Naive B cell (primary cell): Measurements from ENCODE around the gene CRYL1. TPM values are rescaled to one million over a fixed set of nuclear protein-coding genes. Genes with fewer than 3 reads are reported as not detected.
A peak's percentile ranks its signal among the peaks of the same experiment; 100 is the strongest.

Experiments used
- ATAC-seq, 2 donors: fragments of 150-1000 bp; cut with Tn5 transposase; 2 replicates each; pipeline ENCODE4 v1.10.0; 2021; ENCODE audit warnings: low read depth in 2 of 2, mild to moderate bottlenecking in 2 of 2, moderate library complexity in 2 of 2
- DNase-seq: peaks from one replicate; pipeline ENCODE4 v3.0.0; 2022
- H3K27ac Mint-ChIP-seq, 6 donors: one replicate each; pipeline ENCODE4 v1.8.0; 2020 to 2022; ENCODE audit warnings: mild to moderate bottlenecking in 6 of 6, mixed read lengths in 6 of 6, moderate library complexity in 5 of 6, inconsistent platforms in 2 of 6
- H3K27me3 Mint-ChIP-seq, 3 donors: one replicate each; pipeline ENCODE4 v1.8.0; 2021 to 2022; ENCODE audit warnings: mixed read lengths in 3 of 3, mild to moderate bottlenecking in 1 of 3
- H3K36me3 Mint-ChIP-seq, 2 donors: one replicate each; pipeline ENCODE4 v1.8.0; 2020 to 2022; ENCODE audit warnings: mixed read lengths in 2 of 2, inconsistent platforms in 1 of 2, mild to moderate bottlenecking in 1 of 2
- H3K4me1 Mint-ChIP-seq, 3 donors: one replicate each; pipeline ENCODE4 v1.8.0; 2020 to 2022; ENCODE audit warnings: mixed read lengths in 3 of 3, inconsistent platforms in 1 of 3, mild to moderate bottlenecking in 1 of 3, moderate library complexity in 1 of 3
- H3K4me3 Mint-ChIP-seq, 8 donors: one replicate each; pipeline ENCODE4 v1.8.0; 2020 to 2022; ENCODE audit warnings: mild to moderate bottlenecking in 8 of 8, mixed read lengths in 8 of 8, moderate library complexity in 8 of 8, inconsistent platforms in 2 of 8
- H3K9me3 Mint-ChIP-seq, 7 donors: one replicate each; pipeline ENCODE4 v1.8.0; 2020 to 2022; ENCODE audit warnings: mixed read lengths in 7 of 7, mild to moderate bottlenecking in 5 of 7, inconsistent platforms in 2 of 7, moderate library complexity in 1 of 7
- polyA plus RNA-seq, 6 donors: library from polyadenylated mRNA; unstranded; fragments of 300-500 nt; fragmentation: Illumina TruSeq; gene quantifications; one replicate each; pipeline ENCODE4 v1.2.3, GENCODE V29; 2021; ENCODE audit warnings: low read depth in 6 of 6

Gene CRYL1
- polyA plus RNA-seq, 6 donors from 2014 or later: 18.4 to 35.4 (median 25.8) TPM

GRCh38 chr13:20497006-20497775, 28.5 kb downstream of the CRYL1 start:
- Mint-ChIP-seq H3K36me3 (no peaks in the 10 kb centered on the region), H3K9me3 (peaks cover 0 to 14% (median 11%) of the 10 kb centered on the region in 7 donors), H3K4me1 (peaks cover 0 to 7% (median 0%) of the 10 kb centered on the region in 3 donors), H3K27ac (no peak overlapping the region), H3K27me3 (no peaks in the 10 kb centered on the region), H3K4me3 (no peak overlapping the region)
- DNase-seq: no peak
- ATAC-seq: no peak

- ATAC-seq (peak; percentile 63 to 79), DNase-seq (peak; percentile 56)
- Mint-ChIP-seq H3K9me3 (peaks cover 0 to 8% (median 6%) of the 10 kb centered on the region in 7 donors), H3K4me1 (peaks cover 0 to 7% (median 0%) of the 10 kb centered on the region in 3 donors), H3K4me3 (no peak overlapping the region), H3K27me3 (no peaks in the 10 kb centered on the region), H3K27ac (peak overlapping the region in 1 of 6 donors; percentile 82), H3K36me3 (no peaks in the 10 kb centered on the region)
These were observed 30.3 kb downstream of the CRYL1 start for GRCh38 chr13:20495087-20496023.

- peaks cover 0 to 7% (median 0%) of the 10 kb centered on the region in 3 donors for H3K4me1 Mint-ChIP-seq
- H3K27ac Mint-ChIP-seq: peak overlapping the region in 1 of 6 donors; percentile 82
- H3K9me3 Mint-ChIP-seq: peaks cover 0 to 2% (median under 1%) of the 10 kb centered on the region in 7 donors
- no peaks in the 10 kb centered on the region for H3K36me3 Mint-ChIP-seq
- no peaks in the 10 kb centered on the region for H3K27me3 Mint-ChIP-seq
- no peak for DNase-seq
- no peak overlapping the region for H3K4me3 Mint-ChIP-seq
- no peak for ATAC-seq
These were observed 31.0 kb downstream of the CRYL1 start for GRCh38 chr13:20494656-20495055.

- Mint-ChIP-seq H3K27me3 (no peaks in the 10 kb centered on the region), H3K36me3 (no peaks in the 10 kb centered on the region), H3K4me1 (peaks cover 0 to 7% (median 0%) of the 10 kb centered on the region in 3 donors), H3K4me3 (no peak overlapping the region), H3K9me3 (no peaks in the 10 kb centered on the region), H3K27ac (peak overlapping the region in 2 of 6 donors; percentile 17 to 57)
- ATAC-seq (peak; percentile 47 to 60), DNase-seq (no peak)
These were observed 33.0 kb downstream of the CRYL1 start for GRCh38 chr13:20492641-20493040.

GRCh38 chr13:20491926-20492435, 33.7 kb downstream of the CRYL1 start:
- Mint-ChIP-seq H3K27ac (peak overlapping the region in 3 of 6 donors; percentile 8 to 59 (median 26)), H3K4me1 (peaks cover 0 to 7% (median 0%) of the 10 kb centered on the region in 3 donors), H3K9me3 (no peaks in the 10 kb centered on the region), H3K36me3 (peaks cover 0 to 3% of the 10 kb centered on the region in 2 donors), H3K4me3 (no peak overlapping the region), H3K27me3 (no peaks in the 10 kb centered on the region)
- DNase-seq: no peak
- ATAC-seq: no peak

- Mint-ChIP-seq H3K4me3 (no peak overlapping the region), H3K9me3 (no peaks in the 10 kb centered on the region), H3K36me3 (peaks cover 0 to 13% of the 10 kb centered on the region in 2 donors), H3K27me3 (no peaks in the 10 kb centered on the region), H3K27ac (no peak overlapping the region), H3K4me1 (no peaks in the 10 kb centered on the region)
- DNase-seq (no peak), ATAC-seq (no peak)
These were observed 36.4 kb downstream of the CRYL1 start for GRCh38 chr13:20489185-20489820.

GRCh38 chr13:20487927-20488326, 37.7 kb downstream of the CRYL1 start:
- no peak for DNase-seq
- Mint-ChIP-seq H3K9me3 (no peaks in the 10 kb centered on the region), H3K36me3 (peaks cover 0 to 13% of the 10 kb centered on the region in 2 donors), H3K27me3 (no peaks in the 10 kb centered on the region), H3K4me1 (no peaks in the 10 kb centered on the region), H3K4me3 (peak overlapping the region in 1 of 8 donors; percentile 15), H3K27ac (no peak overlapping the region)
- no peak for ATAC-seq

GRCh38 chr13:20482787-20483186, 42.9 kb downstream of the CRYL1 start:
- Mint-ChIP-seq H3K27me3 (no peaks in the 10 kb centered on the region), H3K9me3 (no peaks in the 10 kb centered on the region), H3K36me3 (peaks cover 0 to 13% of the 10 kb centered on the region in 2 donors), H3K27ac (peak overlapping the region in 2 of 6 donors; percentile 31 to 87), H3K4me1 (no peaks in the 10 kb centered on the region), H3K4me3 (no peak overlapping the region)
- ATAC-seq (no peak), DNase-seq (no peak)

GRCh38 chr13:20482275-20482761, 43.3 kb downstream of the CRYL1 start:
- Mint-ChIP-seq H3K9me3 (no peaks in the 10 kb centered on the region), H3K4me3 (no peak overlapping the region), H3K4me1 (peaks cover 0 to under 1% (median 0%) of the 10 kb centered on the region in 3 donors), H3K36me3 (peaks cover 0 to 13% of the 10 kb centered on the region in 2 donors), H3K27me3 (no peaks in the 10 kb centered on the region), H3K27ac (peak overlapping the region in 1 of 6 donors; percentile 31)
- ATAC-seq (no peak), DNase-seq (no peak)

- no peak for ATAC-seq
- Mint-ChIP-seq H3K4me1 (peaks cover 11 to 48% (median 32%) of the 10 kb centered on the region in 3 donors), H3K27me3 (no peaks in the 10 kb centered on the region), H3K4me3 (no peak overlapping the region), H3K27ac (peak overlapping the region in 1 of 6 donors; percentile 47), H3K36me3 (no peaks in the 10 kb centered on the region), H3K9me3 (peaks cover 0 to 4% (median 0%) of the 10 kb centered on the region in 7 donors)
- DNase-seq: no peak
These were observed 48.3 kb downstream of the CRYL1 start for GRCh38 chr13:20477394-20477793.

- Mint-ChIP-seq H3K9me3 (peaks cover 0 to 4% (median 0%) of the 10 kb centered on the region in 7 donors), H3K4me1 (peaks cover 15 to 56% (median 35%) of the 10 kb centered on the region in 3 donors), H3K27ac (peak overlapping the region; percentile 84 to 94 (median 92)), H3K4me3 (peak overlapping the region; percentile 58 to 89 (median 78)), H3K27me3 (no peaks in the 10 kb centered on the region), H3K36me3 (no peaks in the 10 kb centered on the region)
- DNase-seq: peak; percentile 65
- peak; percentile 97 to 98 for ATAC-seq
These were observed 49.5 kb downstream of the CRYL1 start for GRCh38 chr13:20475927-20476691.

- Mint-ChIP-seq H3K36me3 (no peaks in the 10 kb centered on the region), H3K27ac (peak overlapping the region; percentile 85 to 94 (median 90)), H3K27me3 (no peaks in the 10 kb centered on the region), H3K9me3 (peaks cover 0 to 4% (median 0%) of the 10 kb centered on the region in 7 donors), H3K4me1 (peaks cover 15 to 56% (median 35%) of the 10 kb centered on the region in 3 donors), H3K4me3 (peak overlapping the region in 1 of 8 donors; percentile 6)
- DNase-seq (no peak), ATAC-seq (no peak)
These were observed 51.1 kb downstream of the CRYL1 start for GRCh38 chr13:20474515-20474914.
